DMS79 (cell line): Measurements from ENCODE around the gene SYCE1L.
"Not testable (repeated sequence)": the region's sequence is repeated elsewhere in the genome, so short reads cannot be mapped to it uniquely, and the experiment has no call there.

Source experiments
- DNase-seq: peaks from one replicate; lab custom pipeline; 2025; lab: John Stamatoyannopoulos, UW

The SYCE1L gene

GRCh38 chr16:77199211-77199610 lies at the start of gene SYCE1L:
TSS of gene SYCE1L (plus strand) at chr16:77199408. CDS start at chr16:77199452, 44 bp downstream.
- DNase-seq, result no peak

DNA sequence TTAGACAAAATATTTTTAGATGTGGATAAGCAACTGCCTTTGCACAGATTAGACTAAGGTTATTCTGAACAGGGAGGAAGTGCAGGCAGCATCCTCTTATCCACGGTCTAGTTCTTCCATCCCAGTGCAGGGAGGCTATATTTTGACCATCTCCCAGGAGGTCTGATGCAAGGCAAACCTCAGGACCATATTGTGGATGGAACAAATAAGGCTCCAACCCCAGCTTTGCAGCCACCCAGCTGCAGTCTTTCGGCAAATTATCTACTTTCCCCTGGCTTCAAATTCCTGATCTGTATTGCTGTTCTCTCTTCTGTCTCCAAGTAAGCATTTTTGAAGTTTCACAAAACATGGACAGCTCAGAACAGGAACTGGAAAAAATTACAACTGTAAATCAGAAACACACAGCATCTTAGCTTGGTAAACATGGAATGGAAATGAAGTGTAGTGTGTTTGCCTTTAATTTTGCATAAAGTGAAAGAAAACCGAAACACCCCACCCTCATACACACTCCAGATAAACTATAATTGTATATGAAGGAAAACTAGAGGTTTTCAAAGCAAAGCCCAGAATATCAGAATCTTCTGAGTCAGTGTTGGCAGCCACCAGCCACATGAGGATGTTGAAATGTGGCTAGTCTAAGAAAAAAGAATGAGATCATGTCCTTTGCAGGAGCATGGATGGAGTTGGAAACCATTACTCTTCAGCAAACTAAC lies 41.7 kb upstream of the SYCE1L start:
- no peak for DNase-seq

DNA sequence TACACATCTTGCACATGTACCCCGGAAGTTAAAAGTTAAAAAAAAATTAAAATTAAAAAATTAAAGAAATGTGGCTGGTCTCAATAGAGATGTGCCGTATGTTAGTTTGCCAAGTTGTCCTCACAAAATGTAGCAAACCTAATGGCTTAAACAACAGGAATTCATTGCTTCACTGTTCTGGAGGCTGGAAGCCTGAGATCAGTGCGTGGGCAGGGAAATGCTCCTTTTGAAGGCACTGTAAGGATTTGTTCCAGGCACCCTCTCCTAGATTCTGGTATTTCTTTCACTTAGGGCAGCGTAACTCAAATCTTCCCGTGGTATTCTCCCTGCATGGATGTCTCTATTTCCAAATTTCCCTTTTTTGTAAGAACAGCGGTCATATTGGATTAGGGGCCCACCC lies 40.9 kb upstream of the SYCE1L start:
- DNase-seq, result no peak

GRCh38 chr16:77165006-77165405 lies 34.2 kb upstream of the SYCE1L start:
- DNase-seq, result no peak

- not testable (repeated sequence) for DNase-seq
Measured at GRCh38 chr16:77165536-77166236, 33.5 kb upstream of the SYCE1L start.

- no peak for DNase-seq
Measured at GRCh38 chr16:77166726-77167125, 32.5 kb upstream of the SYCE1L start.

GRCh38 chr16:77168901-77169300 lies 30.3 kb upstream of the SYCE1L start:
- no peak for DNase-seq

- DNase-seq, result no peak
Measured at GRCh38 chr16:77169650-77170236, 29.5 kb upstream of the SYCE1L start.

DNA sequence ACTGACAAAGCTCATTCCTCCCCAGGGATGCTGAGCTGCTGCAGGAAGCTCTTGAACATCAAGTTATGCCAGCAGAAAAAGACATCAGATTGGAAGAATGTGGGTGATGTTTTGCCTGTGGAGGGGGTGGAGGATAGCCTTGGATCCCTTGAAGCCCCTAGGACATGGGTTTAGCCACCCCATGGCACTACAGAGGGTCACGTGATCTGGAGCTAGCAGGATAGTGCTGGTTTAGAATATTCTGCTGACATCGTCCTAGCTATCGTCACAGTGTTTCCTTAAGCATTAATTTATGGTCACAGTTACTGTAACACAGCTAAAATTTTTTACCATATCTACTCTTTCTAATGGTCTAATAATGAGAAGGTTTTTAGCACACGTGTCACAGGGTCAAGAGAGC lies 28.4 kb upstream of the SYCE1L start:
- DNase-seq, result no peak

DNA sequence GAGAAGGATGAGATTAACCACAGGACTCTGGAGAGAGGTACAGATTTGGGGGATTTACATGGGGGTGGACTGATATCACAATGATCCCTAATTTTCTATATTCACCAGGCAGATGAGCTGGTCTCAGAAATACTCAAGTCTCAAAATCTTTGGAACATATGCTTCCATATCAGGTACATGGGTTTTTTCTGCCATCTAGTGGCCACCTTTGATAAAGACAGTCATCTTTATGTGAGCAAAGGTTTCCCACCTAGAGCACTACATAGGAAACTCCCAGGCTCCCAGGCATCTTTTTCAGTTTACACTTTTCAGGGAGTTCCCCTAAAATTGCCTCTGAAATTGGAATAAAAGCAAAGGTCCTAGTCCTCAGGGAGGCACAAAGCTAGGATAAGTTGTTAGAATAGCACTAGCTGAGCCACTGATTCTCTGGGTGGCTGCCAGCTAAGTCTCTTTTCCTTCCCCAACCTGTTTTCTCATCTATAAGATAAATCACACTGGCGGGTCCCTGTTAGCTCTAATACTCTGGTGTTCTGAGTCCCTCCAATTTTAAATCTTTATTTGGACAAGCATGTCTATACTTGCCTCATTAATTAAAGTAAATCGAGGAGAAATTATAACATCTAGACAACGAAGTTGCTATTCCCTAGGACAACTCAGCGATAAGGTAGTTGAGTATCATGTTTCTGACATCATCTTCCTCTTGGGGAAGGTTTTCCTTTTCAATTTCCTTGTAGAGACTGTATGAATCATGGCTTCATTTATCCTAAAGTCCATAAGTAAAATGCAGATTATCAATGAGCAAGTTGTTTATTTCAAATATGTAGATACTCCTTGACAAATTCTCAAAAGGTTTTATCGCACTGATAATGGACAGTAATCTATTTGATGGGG lies 27.2 kb upstream of the SYCE1L start:
- DNase-seq, result peak; percentile 7

DNA sequence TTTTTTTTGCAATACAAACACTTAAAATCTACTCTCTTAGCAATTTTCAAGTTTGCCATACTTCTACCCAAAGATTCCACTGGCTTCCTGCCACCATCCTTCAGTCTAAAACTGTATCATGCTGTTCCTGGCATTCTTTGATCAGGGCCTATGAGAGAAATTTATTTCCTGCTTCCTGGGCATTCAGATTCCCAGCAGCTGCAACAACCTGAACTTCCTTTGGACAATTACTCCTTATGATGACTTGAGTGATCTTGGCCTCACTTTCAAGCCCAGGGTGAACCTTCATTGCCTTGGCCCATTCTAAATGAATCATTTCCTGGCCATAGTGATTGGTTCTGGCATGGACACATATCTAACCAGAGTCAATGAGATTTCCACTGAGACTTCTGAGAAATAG lies 26.3 kb upstream of the SYCE1L start:
- DNase-seq, result no peak

DNA sequence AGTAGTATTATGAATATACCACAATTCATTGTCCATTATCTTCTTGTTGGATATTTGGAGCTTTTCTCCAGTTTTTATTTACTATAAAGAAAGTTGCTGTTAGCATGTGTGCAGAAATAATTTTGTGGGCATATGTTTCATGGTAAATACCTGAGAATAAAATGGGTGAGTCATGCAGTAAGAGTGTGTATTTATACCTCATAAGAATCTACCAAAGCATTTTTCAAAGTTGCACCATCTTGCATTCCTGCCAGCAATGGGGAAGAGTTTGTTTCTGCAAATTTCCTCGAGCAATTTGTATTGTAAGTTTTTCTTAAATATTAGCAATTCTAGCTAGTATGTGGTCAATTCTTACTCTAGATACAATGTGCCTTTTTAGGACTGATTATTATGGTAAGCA lies 16.1 kb upstream of the SYCE1L start:
- DNase-seq, result no peak

- not testable (repeated sequence) for DNase-seq
Measured at GRCh38 chr16:77186298-77186697, 12.9 kb upstream of the SYCE1L start.

- no peak for DNase-seq
Measured at GRCh38 chr16:77190190-77190477, 9.1 kb upstream of the SYCE1L start.

- peak; percentile 92 for DNase-seq
Measured at GRCh38 chr16:77190478-77191258, 8.5 kb upstream of the SYCE1L start, which contains the start of gene MON1B. TSS of gene MON1B (plus strand) at chr16:77191190. CDS start at chr16:77191486, 296 bp downstream.

- DNase-seq, result no peak
Measured at GRCh38 chr16:77191259-77191969, 7.8 kb upstream of the SYCE1L start.

- no peak for DNase-seq
Measured at GRCh38 chr16:77193377-77193776, 5.8 kb upstream of the SYCE1L start.

- no peak for DNase-seq
Measured at GRCh38 chr16:77194295-77195231, 4.6 kb upstream of the SYCE1L start.

GRCh38 chr16:77195411-77195810 lies 3.8 kb upstream of the SYCE1L start:
- no peak for DNase-seq

DNA sequence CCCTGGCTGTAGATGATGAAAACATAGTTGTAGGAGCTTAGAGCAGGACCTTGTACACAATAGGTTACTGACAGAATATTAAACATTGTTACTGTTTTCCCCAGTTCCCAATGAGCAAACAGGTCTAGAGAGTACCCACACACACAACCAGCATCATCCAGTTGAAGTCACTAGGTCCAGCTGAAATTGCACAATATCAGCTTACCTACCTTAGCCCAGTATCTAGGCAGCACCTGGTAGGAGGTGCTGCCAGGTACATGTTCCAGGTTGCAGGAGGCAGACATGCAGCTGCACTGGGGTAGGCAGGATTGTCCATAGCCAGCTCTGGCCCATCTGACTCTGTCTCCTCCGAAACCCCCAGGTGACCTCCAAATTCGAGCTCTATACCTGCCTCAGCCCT lies 1.5 kb upstream of the SYCE1L start:
- DNase-seq, result no peak
